ENCODE results near the gene RASA4. TPM values are rescaled to one million over a fixed set of nuclear protein-coding genes. Genes with fewer than 3 reads are reported as not detected.
"Not testable (repeated sequence)": the region's sequence is repeated elsewhere in the genome, so short reads cannot be mapped to it uniquely, and the experiment has no call there.

RASA4 gene
- total RNA-seq, 1 experiment from 2014 or later = 4.5 TPM

GRCh38 chr7:102576363-102576762, 40.2 kb downstream of the RASA4 start:
- H4K20me1 ChIP-seq (ENCODE audit: insufficient read depth, low read depth, low read length); H3K9ac ChIP-seq (ENCODE audit: low read length); H3K9me2 ChIP-seq (replicated peaks; ENCODE audit: insufficient read depth, low read length); H3K4me1 ChIP-seq (ENCODE audit: low read length); H3K79me2 ChIP-seq (ENCODE audit: low read length); DNase-seq; H3K9me3 ChIP-seq (ENCODE audit: low read length); H3K4me3 ChIP-seq (ENCODE audit: low read length); H3K27me3 ChIP-seq (ENCODE audit: low read length); H3K27ac ChIP-seq (ENCODE audit: low read length); H3K36me3 ChIP-seq (ENCODE audit: insufficient read depth, low read length); H2AFZ ChIP-seq (ENCODE audit: low read length); H3K4me2 ChIP-seq (ENCODE audit: low read depth, low read length, poor library complexity, severe bottlenecking): not testable (repeated sequence)

DNA sequence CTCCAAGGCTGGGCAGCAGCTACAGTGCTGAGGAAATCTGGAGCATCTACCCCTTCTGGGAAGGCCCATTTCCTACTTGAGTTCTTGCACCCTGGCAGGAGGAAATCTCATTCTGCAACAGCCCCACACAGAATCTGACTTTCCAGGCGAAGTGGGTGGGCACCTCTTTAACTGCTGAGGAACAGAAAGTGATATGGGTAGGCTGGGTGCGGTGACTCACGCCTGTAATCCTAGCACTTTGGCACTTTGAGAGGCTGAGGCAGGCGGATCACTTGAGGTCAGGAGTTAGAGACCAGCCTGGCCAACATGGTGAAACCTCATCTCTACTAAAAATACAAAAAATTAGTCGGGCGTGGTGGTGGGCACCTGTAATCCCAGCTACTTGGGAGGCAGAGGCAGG, 41.9 kb downstream of the RASA4 start:
- H3K4me1 ChIP-seq (ENCODE audit: low read length); H3K9me3 ChIP-seq (ENCODE audit: low read length); H3K27me3 ChIP-seq (ENCODE audit: low read length); H3K4me3 ChIP-seq (ENCODE audit: low read length); H3K9ac ChIP-seq (ENCODE audit: low read length); H3K79me2 ChIP-seq (ENCODE audit: low read length); H2AFZ ChIP-seq (ENCODE audit: low read length); H3K9me2 ChIP-seq (replicated peaks; ENCODE audit: insufficient read depth, low read length); H4K20me1 ChIP-seq (ENCODE audit: insufficient read depth, low read depth, low read length); H3K27ac ChIP-seq (ENCODE audit: low read length); H3K4me2 ChIP-seq (ENCODE audit: low read depth, low read length, poor library complexity, severe bottlenecking); DNase-seq; H3K36me3 ChIP-seq (ENCODE audit: insufficient read depth, low read length): not testable (repeated sequence)

- H3K27me3 ChIP-seq (ENCODE audit: low read length); H4K20me1 ChIP-seq (ENCODE audit: insufficient read depth, low read depth, low read length); H3K79me2 ChIP-seq (ENCODE audit: low read length); H3K9me3 ChIP-seq (ENCODE audit: low read length); H3K4me1 ChIP-seq (ENCODE audit: low read length); H3K9me2 ChIP-seq (replicated peaks; ENCODE audit: insufficient read depth, low read length); H3K36me3 ChIP-seq (ENCODE audit: insufficient read depth, low read length): not testable (repeated sequence)
- Histone ChIP-seq H3K4me2 (ENCODE audit: low read depth, low read length, poor library complexity, severe bottlenecking) (peak within 1 kb of the TSS; percentile 73), H3K4me3 (ENCODE audit: low read length) (peak within 1 kb of the TSS; percentile 81), H2AFZ (ENCODE audit: low read length) (0 out of 2 replicates have a peak within 1 kb of the TSS, but pooled peaks have one; percentile 84), H3K27ac (ENCODE audit: low read length) (peak within 1 kb of the TSS; percentile 64; the same call in 1 of the 2 replicates), H3K9ac (ENCODE audit: low read length) (peak within 1 kb of the TSS; percentile 85)
- peak; percentile 100 for DNase-seq
Observed at GRCh38 chr7:102572261-102573239, 44.0 kb downstream of the RASA4 start, which contains the start of gene POLR2J3. Gene POLR2J3, minus strand, starts transcription at chr7:102572583. Its CDS starts 62 bp downstream, at chr7:102572521.

- not testable (repeated sequence) for H3K9ac ChIP-seq (ENCODE audit: low read length); H3K36me3 ChIP-seq (ENCODE audit: insufficient read depth, low read length); H3K79me2 ChIP-seq (ENCODE audit: low read length); H2AFZ ChIP-seq (ENCODE audit: low read length); H3K27ac ChIP-seq (ENCODE audit: low read length); H3K4me1 ChIP-seq (ENCODE audit: low read length); H3K4me3 ChIP-seq (ENCODE audit: low read length); H3K4me2 ChIP-seq (ENCODE audit: low read depth, low read length, poor library complexity, severe bottlenecking); H3K9me3 ChIP-seq (ENCODE audit: low read length); H3K27me3 ChIP-seq (ENCODE audit: low read length); H3K9me2 ChIP-seq (replicated peaks; ENCODE audit: insufficient read depth, low read length); H4K20me1 ChIP-seq (ENCODE audit: insufficient read depth, low read depth, low read length); DNase-seq
Observed at GRCh38 chr7:102568620-102569019, 47.9 kb downstream of the RASA4 start.

- H3K79me2 ChIP-seq (ENCODE audit: low read length); H3K9me2 ChIP-seq (replicated peaks; ENCODE audit: insufficient read depth, low read length); H2AFZ ChIP-seq (ENCODE audit: low read length); H3K4me2 ChIP-seq (ENCODE audit: low read depth, low read length, poor library complexity, severe bottlenecking); H3K4me3 ChIP-seq (ENCODE audit: low read length); H3K27me3 ChIP-seq (ENCODE audit: low read length); DNase-seq; H3K27ac ChIP-seq (ENCODE audit: low read length); H3K9me3 ChIP-seq (ENCODE audit: low read length); H4K20me1 ChIP-seq (ENCODE audit: insufficient read depth, low read depth, low read length); H3K9ac ChIP-seq (ENCODE audit: low read length); H3K4me1 ChIP-seq (ENCODE audit: low read length); H3K36me3 ChIP-seq (ENCODE audit: insufficient read depth, low read length): not testable (repeated sequence)
Observed at GRCh38 chr7:102550808-102551422, 65.6 kb downstream of the RASA4 start, which contains the start of gene SPDYE2. Gene SPDYE2, plus strand, starts transcription at chr7:102551226. Its CDS starts 2,030 bp downstream, at chr7:102553256.

DNA sequence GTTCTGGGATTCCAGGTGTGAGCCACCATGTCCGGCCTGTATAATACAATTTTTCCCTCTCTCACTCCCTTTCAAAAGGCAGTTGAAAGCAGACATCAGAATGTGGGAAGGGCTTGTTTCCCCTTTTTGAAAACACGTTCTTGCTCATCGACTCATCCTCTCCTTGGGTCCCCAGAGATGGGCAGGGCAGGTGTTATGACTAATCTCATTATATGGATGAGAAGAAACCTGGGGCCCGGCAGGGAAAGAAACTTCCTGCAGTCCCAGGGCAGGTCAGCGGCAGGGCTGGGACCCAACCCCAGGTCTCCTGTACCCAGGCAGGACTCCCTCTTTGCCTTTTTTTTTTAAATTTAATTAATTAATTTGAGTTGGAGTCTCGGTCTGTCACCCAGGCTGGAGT, 70.2 kb downstream of the RASA4 start:
- H3K36me3 ChIP-seq (ENCODE audit: insufficient read depth, low read length); H3K9me3 ChIP-seq (ENCODE audit: low read length): not testable (repeated sequence)

DNA sequence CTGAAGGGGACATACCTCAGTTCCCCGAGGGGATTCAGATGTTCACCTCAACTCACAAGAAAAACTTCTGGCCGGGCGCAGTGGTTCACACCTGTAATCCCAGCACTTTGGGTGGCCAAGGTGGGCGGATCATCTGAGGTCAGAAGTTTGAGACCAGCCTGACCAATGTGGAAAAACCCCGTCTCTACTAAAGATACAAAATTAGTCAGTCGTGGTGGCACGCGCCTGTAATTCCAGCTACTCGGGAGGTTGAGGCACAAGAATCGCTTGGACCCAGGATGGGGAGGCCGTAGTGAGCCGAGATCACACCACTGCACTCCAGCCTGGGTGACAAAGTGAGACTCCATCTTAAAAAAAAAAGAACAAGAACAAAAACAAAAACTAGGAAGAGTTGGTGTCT, 71.3 kb downstream of the RASA4 start:
- H3K4me2 ChIP-seq (ENCODE audit: low read depth, low read length, poor library complexity, severe bottlenecking); H3K79me2 ChIP-seq (ENCODE audit: low read length); H4K20me1 ChIP-seq (ENCODE audit: insufficient read depth, low read depth, low read length); H3K9ac ChIP-seq (ENCODE audit: low read length); H3K9me2 ChIP-seq (replicated peaks; ENCODE audit: insufficient read depth, low read length); H3K27ac ChIP-seq (ENCODE audit: low read length); H2AFZ ChIP-seq (ENCODE audit: low read length); H3K36me3 ChIP-seq (ENCODE audit: insufficient read depth, low read length); H3K27me3 ChIP-seq (ENCODE audit: low read length); H3K4me1 ChIP-seq (ENCODE audit: low read length); H3K4me3 ChIP-seq (ENCODE audit: low read length); DNase-seq; H3K9me3 ChIP-seq (ENCODE audit: low read length): not testable (repeated sequence)

More for the DNA sequence above, 70.2 kb downstream of the RASA4 start:
- not testable (repeated sequence) for H3K9me2 ChIP-seq (replicated peaks; ENCODE audit: insufficient read depth, low read length); H2AFZ ChIP-seq (ENCODE audit: low read length); H3K4me1 ChIP-seq (ENCODE audit: low read length); H3K9ac ChIP-seq (ENCODE audit: low read length); H3K79me2 ChIP-seq (ENCODE audit: low read length); H4K20me1 ChIP-seq (ENCODE audit: insufficient read depth, low read depth, low read length); H3K27ac ChIP-seq (ENCODE audit: low read length); H3K27me3 ChIP-seq (ENCODE audit: low read length); H3K4me3 ChIP-seq (ENCODE audit: low read length); DNase-seq; H3K4me2 ChIP-seq (ENCODE audit: low read depth, low read length, poor library complexity, severe bottlenecking)

- H4K20me1 ChIP-seq (ENCODE audit: insufficient read depth, low read depth, low read length); H3K9ac ChIP-seq (ENCODE audit: low read length); H2AFZ ChIP-seq (ENCODE audit: low read length); H3K9me3 ChIP-seq (ENCODE audit: low read length); H3K4me2 ChIP-seq (ENCODE audit: low read depth, low read length, poor library complexity, severe bottlenecking); H3K79me2 ChIP-seq (ENCODE audit: low read length); H3K27ac ChIP-seq (ENCODE audit: low read length); DNase-seq; H3K9me2 ChIP-seq (replicated peaks; ENCODE audit: insufficient read depth, low read length); H3K27me3 ChIP-seq (ENCODE audit: low read length); H3K4me3 ChIP-seq (ENCODE audit: low read length); H3K4me1 ChIP-seq (ENCODE audit: low read length); H3K36me3 ChIP-seq (ENCODE audit: insufficient read depth, low read length): not testable (repeated sequence)
Observed at GRCh38 chr7:102544372-102544771, 72.2 kb downstream of the RASA4 start.
